PC-3 (cell line): ENCODE results near the gene A3GALT2. TPM values are rescaled to one million over a fixed set of nuclear protein-coding genes. Genes with fewer than 3 reads are reported as not detected.

Experiments
- ATAC-seq: fragments of 200-7000 bp; cut with Tn5 transposase; 2 replicates; pipeline ENCODE4 v1.9.1; 2020; ENCODE audit warnings: mild to moderate bottlenecking, moderate library complexity
- BruUV-seq: library from RNA; stranded (reverse); fragments of 400-500 nt; replicated peaks from 2 replicates; lab custom pipeline; 2021; lab: Mats Ljungman, UMichigan
- CTCF ChIA-PET: fragments of 300-600 bp; sonication (Branson Sonifier 250); formaldehyde crosslinking; loops from one replicate; lab custom pipeline; 2022; ENCODE audit warnings: antibody characterized with exemption; lab: Charles Lee
- POLR2A ChIA-PET: fragments of 300-600 bp; sonication (Branson Sonifier 250); formaldehyde crosslinking; loops from one replicate; lab custom pipeline; 2022; ENCODE audit warnings: antibody characterized with exemption; ENCODE audit not compliant: unreplicated experiment; lab: Charles Lee
- DNase-seq: peaks from one replicate; pipeline ENCODE4 v3.0.0-alpha.2; 2015
- H2AFZ ChIP-seq: fragments of 300-600 bp; sonication (generic); 2 replicates; pipeline ENCODE4 v1.6.0; 2016; ENCODE audit warnings: antibody characterized with exemption, low read length
- H3F3A ChIP-seq: fragments of 300-600 bp; sonication (generic); one replicate; pipeline ENCODE4 v1.6.0; 2017; ENCODE audit warnings: antibody characterized with exemption, low read length, control low read depth, mild to moderate bottlenecking; ENCODE audit not compliant: unreplicated experiment
- H3K27ac ChIP-seq: fragments of 300-600 bp; sonication (generic); 2 replicates; pipeline ENCODE4 v1.5.1; 2016; ENCODE audit warnings: mild to moderate bottlenecking, low read length
- H3K27me3 ChIP-seq: fragments of 300-600 bp; sonication (generic); 2 replicates; pipeline ENCODE4 v1.6.1; 2016; ENCODE audit warnings: low read length, mixed read lengths
- H3K36me3 ChIP-seq: fragments of 300-600 bp; sonication (generic); 2 replicates; pipeline ENCODE4 v1.6.1; 2016; ENCODE audit warnings: low read depth, mixed run types, low read length, mixed read lengths
- H3K4me1 ChIP-seq: fragments of 300-600 bp; sonication (generic); 2 replicates; pipeline ENCODE4 v1.5.1; 2016; ENCODE audit warnings: low read length; ENCODE audit not compliant: insufficient read depth
- H3K4me2 ChIP-seq: fragments of 300-600 bp; sonication (generic); 2 replicates; pipeline ENCODE4 v1.6.0; 2016; ENCODE audit warnings: low read length
- H3K4me3 ChIP-seq: fragments of 300-600 bp; sonication (generic); 2 replicates; pipeline ENCODE4 v1.5.1; 2016; ENCODE audit warnings: mild to moderate bottlenecking, low read length, mixed read lengths
- H3K79me2 ChIP-seq: fragments of 300-600 bp; sonication (generic); 2 replicates; pipeline ENCODE4 v1.6.1; 2017; ENCODE audit warnings: low read length, mixed read lengths
- H3K9ac ChIP-seq: fragments of 300-600 bp; sonication (generic); 2 replicates; pipeline ENCODE4 v1.6.0; 2016; ENCODE audit warnings: mild to moderate bottlenecking, low read length
- H3K9me2 ChIP-seq: fragments of 300-600 bp; sonication (generic); replicated peaks from 2 replicates; pipeline ENCODE4 v1.6.1; 2016; ENCODE audit warnings: mixed run types, low read length, mixed read lengths
- H3K9me3 ChIP-seq: fragments of 300-600 bp; sonication (generic); 2 replicates; pipeline ENCODE4 v1.6.1; 2016; ENCODE audit warnings: low read length, mixed read lengths
- H4K20me1 ChIP-seq: fragments of 300-600 bp; sonication (generic); 2 replicates; pipeline ENCODE4 v1.6.1; 2016; ENCODE audit warnings: low read length, mixed read lengths
- EZH2 ChIP-seq: fragments of 300-600 bp; sonication (generic); IDR thresholded peaks from one replicate; pipeline ENCODE4 v1.6.1; 2017; ENCODE audit warnings: antibody characterized with exemption, mild to moderate bottlenecking, low read length; ENCODE audit not compliant: unreplicated experiment
- EZH2phosphoT487 ChIP-seq: fragments of 300-600 bp; sonication (generic); IDR thresholded peaks from 2 replicates; pipeline ENCODE4 v1.6.1; 2018; ENCODE audit warnings: mild to moderate bottlenecking, antibody characterized with exemption, low read length, borderline replicate concordance
- intact Hi-C: fragments of 100-400 bp; cut with micrococcal nuclease; formaldehyde crosslinking; loops from 2 replicates; pipeline ENCODE4 v1.9.0; 2023
- total RNA-seq: library from RNA; depleted of rRNA; stranded (reverse); fragments of >200 nt; gene quantifications from 2 replicates; pipeline ENCODE4 v1.2.3, GENCODE V29; 2014
- TF ChIP-seq, protein P1 (sequence below): fragments of 300-600 bp; sonication (generic); conservative IDR thresholded peaks from 2 replicates; pipeline ENCODE4 v1.5.1; 2017; ENCODE audit warnings: antibody characterized with exemption, low read depth, mild to moderate bottlenecking, low read length

Gene A3GALT2
- total RNA-seq, 1 experiment from 2014 or later: not detected

DNA sequence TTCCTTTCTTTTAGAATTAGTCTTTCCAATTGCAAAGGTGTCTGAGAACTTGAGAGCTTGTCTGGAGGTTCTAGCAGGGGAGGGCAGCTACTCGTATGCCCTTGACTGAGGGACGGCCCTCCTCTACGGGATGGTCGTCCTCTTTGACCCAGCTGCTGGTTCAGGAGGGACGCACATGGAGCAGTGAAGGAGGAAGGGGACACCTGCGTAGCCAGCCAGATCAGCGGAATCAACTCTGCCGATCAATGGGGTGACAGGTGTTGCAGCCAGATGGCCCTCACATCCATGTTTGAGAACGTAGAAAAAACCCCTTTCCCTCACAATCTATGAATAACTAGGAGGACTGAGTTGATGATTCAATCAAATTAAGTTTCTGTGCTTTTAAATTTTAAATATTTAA, 15.7 kb upstream of the A3GALT2 start:
- Histone ChIP-seq H2AFZ (no peak overlapping the region), H3K4me3 (no peak overlapping the region), H3K27ac (no peak overlapping the region), H3K4me2 (no peak overlapping the region), H3K9ac (no peak overlapping the region), H3K9me3 (no peaks in the 10 kb centered on the region), H3F3A (no peaks in the 10 kb centered on the region), H3K36me3 (peaks cover 64% of the 10 kb centered on the region), H3K4me1 (peaks cover 40% of the 10 kb centered on the region), H4K20me1 (peaks cover 91% of the 10 kb centered on the region), H3K79me2 (peaks cover 98% of the 10 kb centered on the region), H3K27me3 (no peaks in the 10 kb centered on the region), H3K9me2 (no peaks in the 10 kb centered on the region)
- intact Hi-C loops: no loop called here
- TF ChIP-seq EZH2phosphoT487: no peak
- TF ChIP-seq, protein P1, sequence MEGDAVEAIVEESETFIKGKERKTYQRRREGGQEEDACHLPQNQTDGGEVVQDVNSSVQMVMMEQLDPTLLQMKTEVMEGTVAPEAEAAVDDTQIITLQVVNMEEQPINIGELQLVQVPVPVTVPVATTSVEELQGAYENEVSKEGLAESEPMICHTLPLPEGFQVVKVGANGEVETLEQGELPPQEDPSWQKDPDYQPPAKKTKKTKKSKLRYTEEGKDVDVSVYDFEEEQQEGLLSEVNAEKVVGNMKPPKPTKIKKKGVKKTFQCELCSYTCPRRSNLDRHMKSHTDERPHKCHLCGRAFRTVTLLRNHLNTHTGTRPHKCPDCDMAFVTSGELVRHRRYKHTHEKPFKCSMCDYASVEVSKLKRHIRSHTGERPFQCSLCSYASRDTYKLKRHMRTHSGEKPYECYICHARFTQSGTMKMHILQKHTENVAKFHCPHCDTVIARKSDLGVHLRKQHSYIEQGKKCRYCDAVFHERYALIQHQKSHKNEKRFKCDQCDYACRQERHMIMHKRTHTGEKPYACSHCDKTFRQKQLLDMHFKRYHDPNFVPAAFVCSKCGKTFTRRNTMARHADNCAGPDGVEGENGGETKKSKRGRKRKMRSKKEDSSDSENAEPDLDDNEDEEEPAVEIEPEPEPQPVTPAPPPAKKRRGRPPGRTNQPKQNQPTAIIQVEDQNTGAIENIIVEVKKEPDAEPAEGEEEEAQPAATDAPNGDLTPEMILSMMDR: no peak
- TF ChIP-seq EZH2: no peak
- ATAC-seq (no peak), DNase-seq (no peak)
- ChIA-PET CTCF (no interaction called here), POLR2A (interaction anchor here (0.7 kb wide), 1 partner anchor 13 kb away, joined by 4 read pairs; no protein-coding TSS in a partner anchor)
- BruUV-seq: no TSS peak

DNA sequence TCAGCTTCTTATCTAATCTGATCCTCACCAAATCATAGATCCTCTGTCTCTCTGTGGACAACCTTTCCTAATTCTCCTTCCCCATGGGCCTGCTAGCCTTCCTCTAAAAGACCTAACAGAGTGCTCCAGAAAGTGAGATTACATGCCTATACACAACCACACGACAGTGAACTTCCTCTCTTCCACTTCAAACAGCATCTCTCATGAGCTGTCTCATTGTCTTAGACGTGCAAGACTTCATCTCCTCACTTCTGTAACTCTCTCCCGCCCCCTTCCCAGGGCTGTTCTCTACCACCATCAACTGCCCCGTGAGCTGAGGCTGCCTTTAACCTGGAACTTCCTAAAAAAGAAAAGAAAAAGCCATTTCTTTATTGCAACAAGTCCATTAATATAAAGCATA, 14.1 kb upstream of the A3GALT2 start:
- H3K36me3 ChIP-seq: peaks cover 65% of the 10 kb centered on the region
- intact Hi-C loops: no loop called here
- no TSS peak for BruUV-seq
- H3K9ac ChIP-seq: no peak overlapping the region
- no peaks in the 10 kb centered on the region for H3K27me3 ChIP-seq
- ChIA-PET POLR2A (no interaction called here), CTCF (interaction anchor here (1.2 kb wide), 1 partner anchor 40 kb away, joined by 18 read pairs; no protein-coding TSS in a partner anchor)
- DNase-seq (no peak), ATAC-seq (no peak)
- H3K27ac ChIP-seq: no peak overlapping the region
- H4K20me1 ChIP-seq: peaks cover 79% of the 10 kb centered on the region
- H3K4me2 ChIP-seq: no peak overlapping the region
- peaks cover 84% of the 10 kb centered on the region for H3K79me2 ChIP-seq
- peaks cover 24% of the 10 kb centered on the region; the same call in 1 of the 2 replicates for H3K4me1 ChIP-seq
- H3F3A ChIP-seq: no peaks in the 10 kb centered on the region
- H3K4me3 ChIP-seq: no peak overlapping the region
- H3K9me2 ChIP-seq: no peaks in the 10 kb centered on the region
- no peak overlapping the region for H2AFZ ChIP-seq
- no peak for TF ChIP-seq EZH2phosphoT487
- no peak for TF ChIP-seq EZH2
- TF ChIP-seq, protein P1: no peak
- H3K9me3 ChIP-seq: no peaks in the 10 kb centered on the region

DNA sequence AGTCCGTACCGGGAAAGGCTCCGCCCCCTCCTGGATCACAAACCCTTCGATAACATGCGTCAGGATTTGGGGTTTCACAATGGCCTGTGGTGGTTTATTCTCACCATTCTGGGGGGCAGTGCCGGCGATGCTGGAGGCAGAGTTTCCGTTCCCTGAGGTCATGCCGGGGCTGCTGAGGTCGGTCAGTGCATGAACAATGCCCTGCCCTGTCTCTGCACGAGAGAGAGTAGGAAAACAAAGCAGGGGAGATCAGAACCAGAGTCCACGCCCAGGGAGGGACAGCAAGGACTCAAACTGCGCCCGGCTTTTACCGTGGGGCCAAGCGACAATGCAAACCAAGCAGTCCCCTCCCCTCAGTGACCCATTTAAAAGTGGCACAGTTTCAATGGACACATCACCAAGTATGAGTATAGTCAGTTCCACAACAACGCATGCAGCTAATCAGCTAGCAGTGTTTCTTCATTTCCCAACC, 13.2 kb upstream of the A3GALT2 start:
- Histone ChIP-seq H3K4me3 (no peak overlapping the region), H3K27me3 (no peaks in the 10 kb centered on the region), H3K36me3 (peaks cover 65% of the 10 kb centered on the region), H3K9me3 (no peaks in the 10 kb centered on the region), H3F3A (no peaks in the 10 kb centered on the region), H3K9ac (no peak overlapping the region), H3K4me1 (peaks cover 16% of the 10 kb centered on the region; the same call in 1 of the 2 replicates), H3K9me2 (no peaks in the 10 kb centered on the region), H3K4me2 (no peak overlapping the region), H2AFZ (no peak overlapping the region), H3K79me2 (peaks cover 75% of the 10 kb centered on the region), H3K27ac (no peak overlapping the region), H4K20me1 (peaks cover 70% of the 10 kb centered on the region)
- DNase-seq (no peak), ATAC-seq (no peak)
- intact Hi-C loops: no loop called here
- BruUV-seq: no TSS peak
- POLR2A ChIA-PET: interaction anchor here (0.5 kb wide), 1 partner anchor 179 kb away, joined by 3 read pairs; no protein-coding TSS in a partner anchor
- CTCF ChIA-PET: no interaction called here
- no peak for TF ChIP-seq EZH2
- no peak for TF ChIP-seq EZH2phosphoT487
- TF ChIP-seq, protein P1: no peak
